Measurements from ENCODE around the gene PHC2. TPM values are rescaled to one million over a fixed set of nuclear protein-coding genes. Genes with fewer than 3 reads are reported as not detected.
A peak's percentile ranks its signal among the peaks of the same experiment; 100 is the strongest.

PHC2 gene
- total and polyA plus RNA-seq, 9 of the 15 experiments (the other 6 are each of a cell fraction or from before 2014, with no cell fraction given) = 3.1 to 67.6 (median 34.6) TPM

- TF ChIP-seq, protein P1, sequence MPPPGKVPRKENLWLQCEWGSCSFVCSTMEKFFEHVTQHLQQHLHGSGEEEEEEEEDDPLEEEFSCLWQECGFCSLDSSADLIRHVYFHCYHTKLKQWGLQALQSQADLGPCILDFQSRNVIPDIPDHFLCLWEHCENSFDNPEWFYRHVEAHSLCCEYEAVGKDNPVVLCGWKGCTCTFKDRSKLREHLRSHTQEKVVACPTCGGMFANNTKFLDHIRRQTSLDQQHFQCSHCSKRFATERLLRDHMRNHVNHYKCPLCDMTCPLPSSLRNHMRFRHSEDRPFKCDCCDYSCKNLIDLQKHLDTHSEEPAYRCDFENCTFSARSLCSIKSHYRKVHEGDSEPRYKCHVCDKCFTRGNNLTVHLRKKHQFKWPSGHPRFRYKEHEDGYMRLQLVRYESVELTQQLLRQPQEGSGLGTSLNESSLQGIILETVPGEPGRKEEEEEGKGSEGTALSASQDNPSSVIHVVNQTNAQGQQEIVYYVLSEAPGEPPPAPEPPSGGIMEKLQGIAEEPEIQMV (tag; conservative IDR thresholded peaks at IDR 0.05; ENCODE audit: low read depth) = peak; percentile 59; the same call in 1 of the 2 replicates
- TF ChIP-seq ZNF174 (CRISPR knock-in tag; IDR thresholded peaks at IDR 0.05) (no peak), BCL6 (CRISPR knock-in tag; IDR thresholded peaks at IDR 0.05) (no peak), LARP7 (IDR thresholded peaks at IDR 0.05) (peak; percentile 48; the same call in 1 of the 2 replicates), PHB2 (IDR thresholded peaks at IDR 0.05; ENCODE audit: low read depth) (peak; percentile 52; the same call in 1 of the 2 replicates), SRSF3 (IDR thresholded peaks at IDR 0.05; ENCODE audit: insufficient read depth, low read length) (no peak), CBFB (CRISPR knock-in tag; IDR thresholded peaks at IDR 0.05) (0 out of 2 replicates have a peak, but pooled peaks have one; percentile 11), RBM22 (IDR thresholded peaks at IDR 0.05; ENCODE audit: low read depth, low read length, poor library complexity, severe bottlenecking) (no peak), GATAD2A (IDR thresholded peaks at IDR 0.05) (no peak), ARNT (IDR thresholded peaks at IDR 0.05) (peak in 1 of 2 experiments; percentile 19; a peak in 2 of 4 replicates)
- TF ChIP-seq, protein P2, sequence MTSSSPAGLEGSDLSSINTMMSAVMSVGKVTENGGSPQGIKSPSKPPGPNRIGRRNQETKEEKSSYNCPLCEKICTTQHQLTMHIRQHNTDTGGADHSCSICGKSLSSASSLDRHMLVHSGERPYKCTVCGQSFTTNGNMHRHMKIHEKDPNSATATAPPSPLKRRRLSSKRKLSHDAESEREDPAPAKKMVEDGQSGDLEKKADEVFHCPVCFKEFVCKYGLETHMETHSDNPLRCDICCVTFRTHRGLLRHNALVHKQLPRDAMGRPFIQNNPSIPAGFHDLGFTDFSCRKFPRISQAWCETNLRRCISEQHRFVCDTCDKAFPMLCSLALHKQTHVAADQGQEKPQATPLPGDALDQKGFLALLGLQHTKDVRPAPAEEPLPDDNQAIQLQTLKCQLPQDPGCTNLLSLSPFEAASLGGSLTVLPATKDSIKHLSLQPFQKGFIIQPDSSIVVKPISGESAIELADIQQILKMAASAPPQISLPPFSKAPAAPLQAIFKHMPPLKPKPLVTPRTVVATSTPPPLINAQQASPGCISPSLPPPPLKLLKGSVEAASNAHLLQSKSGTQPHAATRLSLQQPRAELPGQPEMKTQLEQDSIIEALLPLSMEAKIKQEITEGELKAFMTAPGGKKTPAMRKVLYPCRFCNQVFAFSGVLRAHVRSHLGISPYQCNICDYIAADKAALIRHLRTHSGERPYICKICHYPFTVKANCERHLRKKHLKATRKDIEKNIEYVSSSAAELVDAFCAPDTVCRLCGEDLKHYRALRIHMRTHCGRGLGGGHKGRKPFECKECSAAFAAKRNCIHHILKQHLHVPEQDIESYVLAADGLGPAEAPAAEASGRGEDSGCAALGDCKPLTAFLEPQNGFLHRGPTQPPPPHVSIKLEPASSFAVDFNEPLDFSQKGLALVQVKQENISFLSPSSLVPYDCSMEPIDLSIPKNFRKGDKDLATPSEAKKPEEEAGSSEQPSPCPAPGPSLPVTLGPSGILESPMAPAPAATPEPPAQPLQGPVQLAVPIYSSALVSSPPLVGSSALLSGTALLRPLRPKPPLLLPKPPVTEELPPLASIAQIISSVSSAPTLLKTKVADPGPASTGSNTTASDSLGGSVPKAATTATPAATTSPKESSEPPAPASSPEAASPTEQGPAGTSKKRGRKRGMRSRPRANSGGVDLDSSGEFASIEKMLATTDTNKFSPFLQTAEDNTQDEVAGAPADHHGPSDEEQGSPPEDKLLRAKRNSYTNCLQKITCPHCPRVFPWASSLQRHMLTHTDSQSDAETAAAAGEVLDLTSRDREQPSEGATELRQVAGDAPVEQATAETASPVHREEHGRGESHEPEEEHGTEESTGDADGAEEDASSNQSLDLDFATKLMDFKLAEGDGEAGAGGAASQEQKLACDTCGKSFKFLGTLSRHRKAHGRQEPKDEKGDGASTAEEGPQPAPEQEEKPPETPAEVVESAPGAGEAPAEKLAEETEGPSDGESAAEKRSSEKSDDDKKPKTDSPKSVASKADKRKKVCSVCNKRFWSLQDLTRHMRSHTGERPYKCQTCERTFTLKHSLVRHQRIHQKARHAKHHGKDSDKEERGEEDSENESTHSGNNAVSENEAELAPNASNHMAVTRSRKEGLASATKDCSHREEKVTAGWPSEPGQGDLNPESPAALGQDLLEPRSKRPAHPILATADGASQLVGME (CRISPR knock-in tag; IDR thresholded peaks at IDR 0.05) = no peak
- TF ChIP-seq, protein P3, sequence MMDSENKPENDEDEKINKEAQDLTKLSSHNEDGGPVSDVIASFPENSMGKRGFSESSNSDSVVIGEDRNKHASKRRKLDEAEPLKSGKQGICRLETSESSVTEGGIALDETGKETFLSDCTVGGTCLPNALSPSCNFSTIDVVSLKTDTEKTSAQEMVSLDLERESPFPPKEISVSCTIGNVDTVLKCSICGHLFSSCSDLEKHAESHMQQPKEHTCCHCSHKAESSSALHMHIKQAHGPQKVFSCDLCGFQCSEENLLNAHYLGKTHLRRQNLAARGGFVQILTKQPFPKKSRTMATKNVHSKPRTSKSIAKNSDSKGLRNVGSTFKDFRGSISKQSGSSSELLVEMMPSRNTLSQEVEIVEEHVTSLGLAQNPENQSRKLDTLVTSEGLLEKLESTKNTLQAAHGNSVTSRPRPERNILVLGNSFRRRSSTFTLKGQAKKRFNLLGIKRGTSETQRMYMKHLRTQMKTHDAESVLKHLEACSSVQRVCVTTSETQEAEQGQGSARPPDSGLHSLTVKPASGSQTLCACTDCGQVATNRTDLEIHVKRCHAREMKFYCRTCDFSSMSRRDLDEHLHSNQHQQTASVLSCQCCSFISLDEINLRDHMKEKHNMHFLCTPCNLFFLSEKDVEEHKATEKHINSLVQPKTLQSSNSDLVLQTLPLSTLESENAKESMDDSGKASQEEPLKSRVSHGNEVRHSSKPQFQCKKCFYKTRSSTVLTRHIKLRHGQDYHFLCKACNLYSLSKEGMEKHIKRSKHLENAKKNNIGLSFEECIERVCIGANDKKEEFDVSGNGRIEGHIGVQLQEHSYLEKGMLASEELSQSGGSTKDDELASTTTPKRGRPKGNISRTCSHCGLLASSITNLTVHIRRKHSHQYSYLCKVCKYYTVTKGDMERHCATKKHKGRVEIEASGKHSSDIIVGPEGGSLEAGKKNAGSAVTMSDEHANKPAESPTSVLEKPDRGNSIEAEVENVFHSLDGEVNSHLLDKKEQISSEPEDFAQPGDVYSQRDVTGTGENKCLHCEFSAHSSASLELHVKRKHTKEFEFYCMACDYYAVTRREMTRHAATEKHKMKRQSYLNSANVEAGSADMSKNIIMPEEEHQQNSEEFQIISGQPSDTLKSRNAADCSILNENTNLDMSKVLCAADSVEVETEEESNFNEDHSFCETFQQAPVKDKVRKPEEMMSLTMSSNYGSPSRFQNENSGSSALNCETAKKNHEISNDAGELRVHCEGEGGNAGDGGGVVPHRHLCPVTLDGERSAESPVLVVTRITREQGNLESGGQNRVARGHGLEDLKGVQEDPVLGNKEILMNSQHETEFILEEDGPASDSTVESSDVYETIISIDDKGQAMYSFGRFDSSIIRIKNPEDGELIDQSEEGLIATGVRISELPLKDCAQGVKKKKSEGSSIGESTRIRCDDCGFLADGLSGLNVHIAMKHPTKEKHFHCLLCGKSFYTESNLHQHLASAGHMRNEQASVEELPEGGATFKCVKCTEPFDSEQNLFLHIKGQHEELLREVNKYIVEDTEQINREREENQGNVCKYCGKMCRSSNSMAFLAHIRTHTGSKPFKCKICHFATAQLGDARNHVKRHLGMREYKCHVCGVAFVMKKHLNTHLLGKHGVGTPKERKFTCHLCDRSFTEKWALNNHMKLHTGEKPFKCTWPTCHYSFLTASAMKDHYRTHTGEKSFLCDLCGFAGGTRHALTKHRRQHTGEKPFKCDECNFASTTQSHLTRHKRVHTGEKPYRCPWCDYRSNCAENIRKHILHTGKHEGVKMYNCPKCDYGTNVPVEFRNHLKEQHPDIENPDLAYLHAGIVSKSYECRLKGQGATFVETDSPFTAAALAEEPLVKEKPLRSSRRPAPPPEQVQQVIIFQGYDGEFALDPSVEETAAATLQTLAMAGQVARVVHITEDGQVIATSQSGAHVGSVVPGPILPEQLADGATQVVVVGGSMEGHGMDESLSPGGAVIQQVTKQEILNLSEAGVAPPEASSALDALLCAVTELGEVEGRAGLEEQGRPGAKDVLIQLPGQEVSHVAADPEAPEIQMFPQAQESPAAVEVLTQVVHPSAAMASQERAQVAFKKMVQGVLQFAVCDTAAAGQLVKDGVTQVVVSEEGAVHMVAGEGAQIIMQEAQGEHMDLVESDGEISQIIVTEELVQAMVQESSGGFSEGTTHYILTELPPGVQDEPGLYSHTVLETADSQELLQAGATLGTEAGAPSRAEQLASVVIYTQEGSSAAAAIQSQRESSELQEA (IDR thresholded peaks at IDR 0.05; ENCODE audit: low read depth) = peak; percentile 29; the same call in 1 of the 2 replicates
Observed at GRCh38 chr1:33350611-33351280, 80.1 kb downstream of the PHC2 start (continued).

Measured in K562 (cell line).